ENCODE results near the gene RCVRN.

DNA sequence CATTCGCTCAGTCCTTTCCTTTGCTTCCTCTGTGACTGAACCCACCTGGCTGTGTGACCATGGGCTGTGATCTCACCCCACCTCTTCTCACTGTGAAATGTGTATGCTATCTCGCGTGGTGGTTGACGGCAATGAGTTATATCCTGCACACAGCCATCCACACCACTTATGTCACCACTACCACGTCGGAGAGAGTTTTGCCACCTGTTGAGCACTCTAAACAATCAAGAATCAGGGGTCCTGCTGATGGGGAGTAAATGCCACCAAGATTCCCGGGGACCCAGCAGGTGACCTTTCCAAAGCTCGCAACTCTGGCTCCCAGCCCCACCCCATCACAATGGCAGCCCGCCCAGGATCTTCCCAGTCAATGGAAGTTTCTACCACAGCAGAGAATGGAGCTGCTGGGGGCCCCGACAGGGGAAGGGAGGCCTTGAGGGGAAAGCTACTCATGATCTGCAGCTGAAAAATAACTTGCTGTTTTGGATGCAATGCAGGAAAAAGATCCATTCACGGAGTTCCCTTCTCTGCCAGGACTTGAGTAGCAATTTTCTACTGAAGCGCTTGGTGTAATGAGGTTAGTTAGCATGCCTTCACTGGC is 26.2 kb upstream of the RCVRN start:
- TF ChIP-seq, protein P1, sequence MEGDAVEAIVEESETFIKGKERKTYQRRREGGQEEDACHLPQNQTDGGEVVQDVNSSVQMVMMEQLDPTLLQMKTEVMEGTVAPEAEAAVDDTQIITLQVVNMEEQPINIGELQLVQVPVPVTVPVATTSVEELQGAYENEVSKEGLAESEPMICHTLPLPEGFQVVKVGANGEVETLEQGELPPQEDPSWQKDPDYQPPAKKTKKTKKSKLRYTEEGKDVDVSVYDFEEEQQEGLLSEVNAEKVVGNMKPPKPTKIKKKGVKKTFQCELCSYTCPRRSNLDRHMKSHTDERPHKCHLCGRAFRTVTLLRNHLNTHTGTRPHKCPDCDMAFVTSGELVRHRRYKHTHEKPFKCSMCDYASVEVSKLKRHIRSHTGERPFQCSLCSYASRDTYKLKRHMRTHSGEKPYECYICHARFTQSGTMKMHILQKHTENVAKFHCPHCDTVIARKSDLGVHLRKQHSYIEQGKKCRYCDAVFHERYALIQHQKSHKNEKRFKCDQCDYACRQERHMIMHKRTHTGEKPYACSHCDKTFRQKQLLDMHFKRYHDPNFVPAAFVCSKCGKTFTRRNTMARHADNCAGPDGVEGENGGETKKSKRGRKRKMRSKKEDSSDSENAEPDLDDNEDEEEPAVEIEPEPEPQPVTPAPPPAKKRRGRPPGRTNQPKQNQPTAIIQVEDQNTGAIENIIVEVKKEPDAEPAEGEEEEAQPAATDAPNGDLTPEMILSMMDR (IDR thresholded peaks at IDR 0.05) = no peak
- TF ChIP-seq POLR2A (IDR thresholded peaks at IDR 0.05) (no peak), EP300 (IDR thresholded peaks at IDR 0.05) (no peak), POLR2AphosphoS5 (IDR thresholded peaks at IDR 0.05) (no peak)
